Nephron progenitor cell (in vitro differentiated cells): ENCODE results near the gene HAUS7.
A peak's percentile ranks its signal among the peaks of the same experiment; 100 is the strongest.

Experiments
- DNase-seq: peaks from one replicate; pipeline ENCODE4 v3.0.0; 2021
- H3K27ac Mint-ChIP-seq: 2 replicates; pipeline ENCODE4 v1.8.0; 2021; ENCODE audit warnings: mild to moderate bottlenecking, moderate library complexity, mixed read lengths
- H3K27me3 Mint-ChIP-seq: 2 replicates; pipeline ENCODE4 v1.8.0; 2021; ENCODE audit warnings: mild to moderate bottlenecking, low read depth, mixed read lengths; ENCODE audit not compliant: poor library complexity
- H3K36me3 Mint-ChIP-seq: 2 replicates; pipeline ENCODE4 v1.8.0; 2021; ENCODE audit warnings: low read depth, mixed read lengths
- H3K4me1 Mint-ChIP-seq: 2 replicates; pipeline ENCODE4 v1.8.0; 2021; ENCODE audit warnings: mixed read lengths
- H3K4me3 Mint-ChIP-seq: 2 replicates; pipeline ENCODE4 v1.8.0; 2021; ENCODE audit warnings: mild to moderate bottlenecking, moderate library complexity, mixed read lengths
- H3K9me3 Mint-ChIP-seq: 2 replicates; pipeline ENCODE4 v1.8.0; 2021; ENCODE audit warnings: mild to moderate bottlenecking, moderate library complexity, mixed read lengths
- TF ChIP-seq, protein P1 (sequence below): fragments of 200-600 bp; sonication (generic); IDR thresholded peaks from 2 replicates; pipeline ENCODE4 v1.5.0; 2021; ENCODE audit warnings: antibody characterized with exemption

Gene HAUS7

DNA sequence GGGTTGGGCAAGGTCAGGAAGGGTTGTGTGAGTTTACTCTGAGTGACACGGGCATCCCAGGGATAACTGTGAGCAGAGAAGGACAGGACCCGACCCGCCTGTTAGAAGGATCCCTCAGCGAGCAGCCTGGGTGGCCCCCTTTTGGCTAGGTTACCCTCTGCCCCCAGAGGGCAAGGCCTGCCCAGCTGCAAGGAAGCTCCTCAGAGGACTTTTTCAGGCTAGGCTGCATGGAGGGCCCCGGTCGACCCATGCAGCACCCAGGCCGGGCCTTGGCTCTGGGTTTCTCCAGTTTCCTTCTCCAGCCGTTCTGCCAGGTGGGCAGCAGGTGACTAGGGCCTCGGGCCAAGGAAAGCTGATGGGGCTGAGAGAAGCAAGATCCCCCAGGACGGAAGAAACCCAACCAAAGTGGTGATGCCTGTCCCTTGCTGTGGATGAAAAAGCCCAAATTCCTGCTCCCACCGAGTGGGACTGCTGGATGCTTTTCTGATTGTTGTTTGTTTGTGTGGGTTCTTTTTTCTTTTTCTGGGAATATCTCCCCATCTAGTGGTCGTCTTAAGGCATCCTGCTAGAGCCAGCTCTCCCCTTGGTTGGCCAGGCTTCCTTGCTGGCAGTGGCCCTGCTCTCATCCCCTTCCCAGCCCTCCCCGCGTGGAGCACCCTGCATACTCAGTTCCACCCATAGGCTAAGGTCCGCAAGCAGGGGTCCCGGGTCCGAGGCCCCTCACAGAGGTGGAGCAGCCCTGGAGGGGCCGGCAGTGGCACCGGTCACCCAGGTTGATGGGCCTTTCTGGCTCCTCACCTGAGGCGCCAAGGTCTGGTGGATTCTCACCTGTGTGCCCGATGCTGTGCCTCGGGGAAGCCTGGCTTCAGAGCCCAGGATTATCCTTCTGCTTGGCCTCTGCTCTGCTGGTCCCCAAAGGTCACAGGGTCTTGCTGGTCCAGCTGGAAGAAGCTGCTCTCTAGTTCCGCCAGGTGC is 57.3 kb downstream of the HAUS7 start:
- no peaks in the 10 kb centered on the region for H3K36me3 Mint-ChIP-seq
- TF ChIP-seq, protein P1, sequence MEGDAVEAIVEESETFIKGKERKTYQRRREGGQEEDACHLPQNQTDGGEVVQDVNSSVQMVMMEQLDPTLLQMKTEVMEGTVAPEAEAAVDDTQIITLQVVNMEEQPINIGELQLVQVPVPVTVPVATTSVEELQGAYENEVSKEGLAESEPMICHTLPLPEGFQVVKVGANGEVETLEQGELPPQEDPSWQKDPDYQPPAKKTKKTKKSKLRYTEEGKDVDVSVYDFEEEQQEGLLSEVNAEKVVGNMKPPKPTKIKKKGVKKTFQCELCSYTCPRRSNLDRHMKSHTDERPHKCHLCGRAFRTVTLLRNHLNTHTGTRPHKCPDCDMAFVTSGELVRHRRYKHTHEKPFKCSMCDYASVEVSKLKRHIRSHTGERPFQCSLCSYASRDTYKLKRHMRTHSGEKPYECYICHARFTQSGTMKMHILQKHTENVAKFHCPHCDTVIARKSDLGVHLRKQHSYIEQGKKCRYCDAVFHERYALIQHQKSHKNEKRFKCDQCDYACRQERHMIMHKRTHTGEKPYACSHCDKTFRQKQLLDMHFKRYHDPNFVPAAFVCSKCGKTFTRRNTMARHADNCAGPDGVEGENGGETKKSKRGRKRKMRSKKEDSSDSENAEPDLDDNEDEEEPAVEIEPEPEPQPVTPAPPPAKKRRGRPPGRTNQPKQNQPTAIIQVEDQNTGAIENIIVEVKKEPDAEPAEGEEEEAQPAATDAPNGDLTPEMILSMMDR, result no peak
- no peak for DNase-seq
- H3K9me3 Mint-ChIP-seq, result peaks cover 58% of the 10 kb centered on the region
- H3K27me3 Mint-ChIP-seq, result peaks cover 52% of the 10 kb centered on the region
- no peak overlapping the region for H3K4me3 Mint-ChIP-seq
- no peak overlapping the region for H3K27ac Mint-ChIP-seq
- peaks cover 29% of the 10 kb centered on the region for H3K4me1 Mint-ChIP-seq

DNA sequence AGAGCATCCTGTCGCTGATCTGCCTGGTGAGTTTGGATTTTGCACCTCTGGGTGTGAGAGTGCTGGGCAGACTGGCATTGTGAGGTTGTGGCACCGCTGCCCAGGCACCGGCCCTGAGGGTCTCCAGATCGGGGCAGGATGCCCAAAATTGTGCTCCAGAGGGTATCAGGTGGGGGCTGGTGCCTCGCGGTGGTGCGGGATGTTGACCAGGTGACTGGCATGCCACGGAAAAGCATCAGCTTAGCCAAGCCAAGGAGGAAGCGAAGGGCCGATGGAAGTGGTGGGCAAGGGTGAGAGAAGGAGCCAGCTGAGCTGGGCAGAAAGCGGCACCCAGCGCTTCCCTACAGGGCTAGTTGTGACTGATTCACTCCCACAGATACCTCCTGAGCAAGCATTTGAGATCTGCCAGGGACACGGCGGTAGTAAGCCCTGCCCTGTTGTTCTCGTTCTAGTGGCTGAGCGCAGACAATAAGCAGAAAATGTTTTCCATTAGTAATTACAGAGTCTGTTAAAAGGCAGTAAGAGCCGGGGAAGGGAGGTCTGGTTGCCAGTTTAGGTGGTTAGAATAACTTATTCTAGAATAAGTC is 58.3 kb downstream of the HAUS7 start:
- Mint-ChIP-seq H3K27me3 (peaks cover 57% of the 10 kb centered on the region), H3K4me3 (no peak overlapping the region), H3K4me1 (peaks cover 25% of the 10 kb centered on the region), H3K9me3 (peaks cover 59% of the 10 kb centered on the region), H3K36me3 (no peaks in the 10 kb centered on the region), H3K27ac (no peak overlapping the region)
- TF ChIP-seq, protein P1, result no peak
- DNase-seq, result no peak

DNA sequence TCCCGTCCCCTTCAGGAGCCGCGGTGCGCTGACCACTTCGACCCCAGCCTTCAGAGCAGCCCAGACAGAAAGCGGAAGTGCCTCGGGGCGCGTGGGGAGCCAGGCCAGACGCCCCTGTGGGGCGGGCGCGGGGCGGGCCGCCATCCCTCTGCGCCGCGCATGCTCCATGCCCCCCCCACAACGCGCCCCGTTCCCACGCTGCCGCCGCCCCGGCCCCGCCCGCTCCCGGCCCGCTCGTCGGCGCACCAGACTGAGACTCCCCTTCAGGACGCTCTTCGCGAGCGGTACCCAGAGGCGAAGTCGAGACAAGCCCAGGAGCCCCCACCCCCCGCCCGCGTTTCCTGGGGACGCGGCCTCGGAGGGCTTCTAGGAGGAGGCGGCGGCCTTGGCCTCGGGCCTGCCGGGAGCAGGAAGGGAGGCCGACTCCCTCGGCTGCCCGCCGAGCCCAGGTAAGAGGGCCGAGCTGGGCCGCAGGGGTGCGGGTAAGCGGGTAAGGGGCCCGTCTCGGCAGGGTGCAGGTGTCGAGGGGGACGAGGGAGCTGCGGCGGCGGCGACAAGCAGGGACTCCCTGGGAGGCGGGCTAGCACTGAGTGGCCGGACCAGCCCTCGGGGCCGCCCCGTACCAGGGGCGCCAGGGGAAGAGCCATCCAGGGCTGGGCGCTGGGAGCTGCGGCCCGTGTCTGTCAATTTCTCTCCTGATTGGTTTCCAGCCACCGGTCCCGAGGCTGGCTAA is 59.0 kb downstream of the HAUS7 start, which contains the start of gene ZFP92:
Gene ZFP92 (plus strand): TSS at position 218 of the 733 bp plus-strand sequence. CDS start 6,851 bp downstream, outside the sequence.
- Mint-ChIP-seq H3K27me3 (peaks cover 63% of the 10 kb centered on the region), H3K4me1 (peaks cover 18% of the 10 kb centered on the region), H3K27ac (no peak within 1 kb of the TSS), H3K9me3 (peaks cover 58% of the 10 kb centered on the region), H3K36me3 (no peaks in the 10 kb centered on the region), H3K4me3 (peak within 1 kb of the TSS; percentile 54)
- peak; percentile 39 for DNase-seq
- TF ChIP-seq, protein P1, result no peak

DNA sequence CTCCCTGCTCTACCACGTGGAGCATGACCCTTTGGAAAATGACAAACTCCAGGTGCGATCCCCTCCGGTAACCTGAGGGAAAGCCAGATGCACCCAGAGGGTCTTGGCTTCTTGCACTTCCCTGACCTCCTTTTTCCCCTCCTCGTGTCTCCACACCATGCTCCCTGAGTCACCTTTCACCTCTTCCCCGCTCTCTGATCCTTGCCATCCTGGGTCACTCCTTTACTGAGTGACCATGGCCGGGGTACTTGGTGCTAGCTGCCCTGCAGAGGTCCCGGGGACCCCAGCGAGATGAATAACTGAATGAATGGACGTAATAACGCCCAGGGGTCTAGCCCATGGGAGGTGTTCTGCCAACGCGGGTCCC is 59.5 kb downstream of the HAUS7 start:
- H3K27ac Mint-ChIP-seq, result no peak overlapping the region
- peaks cover 68% of the 10 kb centered on the region for H3K27me3 Mint-ChIP-seq
- H3K9me3 Mint-ChIP-seq, result peaks cover 58% of the 10 kb centered on the region
- H3K4me1 Mint-ChIP-seq, result peaks cover 17% of the 10 kb centered on the region
- H3K4me3 Mint-ChIP-seq, result peak overlapping the region; percentile 54
- no peaks in the 10 kb centered on the region for H3K36me3 Mint-ChIP-seq
- TF ChIP-seq, protein P1, result no peak
- DNase-seq, result no peak

DNA sequence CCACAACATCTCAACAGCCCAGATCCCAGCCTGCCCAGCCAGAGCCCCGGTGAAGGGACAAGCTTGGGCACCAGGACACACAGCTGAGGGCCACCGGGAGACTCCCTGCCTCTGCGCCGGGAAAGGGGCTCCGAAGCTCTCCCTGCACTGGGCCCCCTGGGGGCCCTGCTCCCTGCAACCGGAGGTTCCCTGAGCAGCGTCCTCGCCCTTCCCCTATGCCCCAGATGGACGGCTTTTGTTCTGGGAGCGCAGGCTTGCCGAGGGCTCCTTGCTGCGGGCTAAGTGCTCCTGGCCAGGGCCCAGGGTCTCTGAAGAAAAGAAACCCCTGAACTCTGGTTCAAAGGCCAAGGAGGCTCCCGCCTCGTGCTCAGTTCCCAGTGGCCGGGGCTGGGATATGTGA is 60.0 kb downstream of the HAUS7 start:
- Mint-ChIP-seq H3K9me3 (peaks cover 54% of the 10 kb centered on the region), H3K27ac (no peak overlapping the region), H3K27me3 (peaks cover 65% of the 10 kb centered on the region), H3K36me3 (no peaks in the 10 kb centered on the region), H3K4me3 (no peak overlapping the region), H3K4me1 (peaks cover 17% of the 10 kb centered on the region)
- DNase-seq, result no peak
- TF ChIP-seq, protein P1, result no peak
